22Rv1 (cell line): Measurements from ENCODE around the gene SMAD6.

Experiments used
- H3K27ac ChIP-seq: fragments of 450-650 bp; 2 replicates; pipeline ENCODE4 v1.5.1; 2017
- ZFX ChIP-seq: fragments of 450-650 bp; IDR thresholded peaks from 2 replicates; pipeline ENCODE4 v1.6.1; 2017; ENCODE audit warnings: antibody characterized with exemption, borderline replicate concordance
- TF ChIP-seq, protein P1 (sequence below): fragments of 450-650 bp; IDR thresholded peaks from 2 replicates; pipeline ENCODE4 v1.5.1; 2017; ENCODE audit warnings: mild to moderate bottlenecking

SMAD6 gene

DNA sequence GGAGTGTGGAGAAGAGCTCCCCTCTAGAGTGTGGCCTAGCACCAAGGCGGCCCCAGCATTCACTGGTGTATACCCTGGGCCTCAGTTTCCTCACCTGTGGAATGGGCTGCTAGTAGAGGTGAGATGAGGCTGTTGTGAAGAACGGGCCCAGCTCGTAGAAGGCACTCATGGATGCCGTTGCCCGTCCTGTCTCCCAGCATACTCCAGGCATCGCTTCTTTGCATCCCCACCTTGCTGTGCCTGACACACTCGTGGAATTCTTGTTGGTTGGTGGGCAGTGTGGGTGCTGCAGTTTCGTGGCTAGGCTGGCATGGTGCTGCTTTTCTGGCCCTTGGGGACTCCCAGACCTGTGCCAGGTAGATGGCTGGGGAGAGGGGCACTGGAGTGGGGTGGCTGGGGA is 76.7 kb downstream of the SMAD6 start:
- TF ChIP-seq, protein P1, sequence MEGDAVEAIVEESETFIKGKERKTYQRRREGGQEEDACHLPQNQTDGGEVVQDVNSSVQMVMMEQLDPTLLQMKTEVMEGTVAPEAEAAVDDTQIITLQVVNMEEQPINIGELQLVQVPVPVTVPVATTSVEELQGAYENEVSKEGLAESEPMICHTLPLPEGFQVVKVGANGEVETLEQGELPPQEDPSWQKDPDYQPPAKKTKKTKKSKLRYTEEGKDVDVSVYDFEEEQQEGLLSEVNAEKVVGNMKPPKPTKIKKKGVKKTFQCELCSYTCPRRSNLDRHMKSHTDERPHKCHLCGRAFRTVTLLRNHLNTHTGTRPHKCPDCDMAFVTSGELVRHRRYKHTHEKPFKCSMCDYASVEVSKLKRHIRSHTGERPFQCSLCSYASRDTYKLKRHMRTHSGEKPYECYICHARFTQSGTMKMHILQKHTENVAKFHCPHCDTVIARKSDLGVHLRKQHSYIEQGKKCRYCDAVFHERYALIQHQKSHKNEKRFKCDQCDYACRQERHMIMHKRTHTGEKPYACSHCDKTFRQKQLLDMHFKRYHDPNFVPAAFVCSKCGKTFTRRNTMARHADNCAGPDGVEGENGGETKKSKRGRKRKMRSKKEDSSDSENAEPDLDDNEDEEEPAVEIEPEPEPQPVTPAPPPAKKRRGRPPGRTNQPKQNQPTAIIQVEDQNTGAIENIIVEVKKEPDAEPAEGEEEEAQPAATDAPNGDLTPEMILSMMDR = no peak
- TF ChIP-seq ZFX = no peak
- peak overlapping the region; percentile 64; the same call in 1 of the 2 replicates for H3K27ac ChIP-seq

DNA sequence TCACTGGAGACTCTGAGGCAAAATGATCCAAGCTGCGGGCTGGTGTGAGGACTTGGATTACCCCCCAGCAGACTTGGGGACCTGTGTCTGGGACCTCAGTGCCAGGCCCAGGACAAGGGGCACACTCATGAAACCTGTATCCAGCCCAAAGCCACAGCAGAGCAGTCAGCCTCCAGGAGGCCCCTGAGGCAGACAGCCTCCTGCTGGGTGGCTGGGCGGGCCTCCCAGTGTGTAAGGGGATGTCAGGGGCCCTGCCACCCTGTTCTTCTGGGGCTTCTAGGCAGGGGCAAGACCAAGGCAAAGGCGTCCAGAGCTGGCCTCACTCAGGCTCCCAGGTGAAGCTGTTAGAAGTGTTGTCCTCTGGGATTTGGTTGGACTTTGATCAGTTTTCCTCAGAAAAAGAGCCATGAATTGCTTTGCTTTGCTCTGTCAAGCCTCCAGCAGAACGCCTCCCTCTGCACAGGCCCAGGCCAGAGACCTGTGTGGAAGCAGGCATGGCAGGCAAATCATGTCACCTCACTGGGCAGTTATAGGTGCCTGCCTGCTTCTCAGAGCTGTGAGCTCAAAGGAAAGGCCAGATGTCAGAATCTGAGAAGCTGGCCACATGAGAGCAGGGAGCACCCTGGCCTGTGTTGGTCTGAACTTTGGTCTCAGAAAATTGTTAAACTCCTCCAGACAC is 77.4 kb downstream of the SMAD6 start:
- TF ChIP-seq, protein P1 = no peak
- TF ChIP-seq ZFX = no peak
- H3K27ac ChIP-seq = peak overlapping the region; percentile 64

DNA sequence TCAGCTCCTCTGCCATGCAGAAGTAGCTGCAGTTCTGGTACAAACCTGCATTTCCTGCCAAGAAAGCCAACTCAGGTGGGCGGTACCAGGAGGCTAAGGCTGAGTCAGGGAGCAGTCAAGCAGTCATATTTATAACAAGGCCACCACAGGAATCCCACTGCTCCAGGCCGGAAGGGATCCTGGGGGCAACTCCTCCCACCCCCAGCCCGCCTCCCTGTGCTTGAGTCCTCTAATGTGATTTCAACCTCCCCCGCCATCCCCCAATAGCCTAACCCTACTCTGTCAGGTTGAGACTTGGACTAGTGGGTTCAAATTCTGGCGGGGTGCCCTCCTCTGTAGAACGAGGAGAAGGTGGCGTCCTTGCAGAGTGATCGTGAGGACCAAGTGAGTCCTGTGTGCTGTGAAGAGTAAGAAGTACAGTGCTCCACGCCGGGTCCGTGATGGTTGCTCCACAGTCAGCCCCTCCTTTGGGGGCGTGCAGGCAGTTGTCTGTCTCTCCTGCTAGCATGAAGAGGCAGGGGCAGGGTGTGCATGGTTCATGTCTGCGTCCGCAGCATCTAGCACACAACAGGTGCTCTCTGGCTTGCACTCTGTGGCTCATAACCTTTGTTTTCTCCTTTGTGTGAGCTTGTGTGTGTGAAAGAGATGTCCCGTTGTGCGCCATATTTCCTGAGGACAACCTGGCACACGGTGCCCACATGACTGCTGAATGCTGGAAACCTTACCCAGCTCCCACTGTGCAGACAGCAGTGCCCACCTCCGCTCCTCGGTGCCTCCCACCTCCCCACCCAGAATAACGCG is 78.3 kb downstream of the SMAD6 start:
- TF ChIP-seq, protein P1 = no peak
- TF ChIP-seq ZFX = no peak
- H3K27ac ChIP-seq = peak overlapping the region; percentile 64

DNA sequence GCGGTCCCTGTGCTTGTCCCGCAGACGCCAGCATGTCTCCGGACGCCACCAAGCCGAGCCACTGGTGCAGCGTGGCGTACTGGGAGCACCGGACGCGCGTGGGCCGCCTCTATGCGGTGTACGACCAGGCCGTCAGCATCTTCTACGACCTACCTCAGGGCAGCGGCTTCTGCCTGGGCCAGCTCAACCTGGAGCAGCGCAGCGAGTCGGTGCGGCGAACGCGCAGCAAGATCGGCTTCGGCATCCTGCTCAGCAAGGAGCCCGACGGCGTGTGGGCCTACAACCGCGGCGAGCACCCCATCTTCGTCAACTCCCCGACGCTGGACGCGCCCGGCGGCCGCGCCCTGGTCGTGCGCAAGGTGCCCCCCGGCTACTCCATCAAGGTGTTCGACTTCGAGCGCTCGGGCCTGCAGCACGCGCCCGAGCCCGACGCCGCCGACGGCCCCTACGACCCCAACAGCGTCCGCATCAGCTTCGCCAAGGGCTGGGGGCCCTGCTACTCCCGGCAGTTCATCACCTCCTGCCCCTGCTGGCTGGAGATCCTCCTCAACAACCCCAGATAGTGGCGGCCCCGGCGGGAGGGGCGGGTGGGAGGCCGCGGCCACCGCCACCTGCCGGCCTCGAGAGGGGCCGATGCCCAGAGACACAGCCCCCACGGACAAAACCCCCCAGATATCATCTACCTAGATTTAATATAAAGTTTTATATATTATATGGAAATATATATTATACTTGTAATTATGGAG is 79.1 kb downstream of the SMAD6 start:
- no peak overlapping the region for H3K27ac ChIP-seq
- TF ChIP-seq, protein P1 = no peak
- no peak for TF ChIP-seq ZFX

DNA sequence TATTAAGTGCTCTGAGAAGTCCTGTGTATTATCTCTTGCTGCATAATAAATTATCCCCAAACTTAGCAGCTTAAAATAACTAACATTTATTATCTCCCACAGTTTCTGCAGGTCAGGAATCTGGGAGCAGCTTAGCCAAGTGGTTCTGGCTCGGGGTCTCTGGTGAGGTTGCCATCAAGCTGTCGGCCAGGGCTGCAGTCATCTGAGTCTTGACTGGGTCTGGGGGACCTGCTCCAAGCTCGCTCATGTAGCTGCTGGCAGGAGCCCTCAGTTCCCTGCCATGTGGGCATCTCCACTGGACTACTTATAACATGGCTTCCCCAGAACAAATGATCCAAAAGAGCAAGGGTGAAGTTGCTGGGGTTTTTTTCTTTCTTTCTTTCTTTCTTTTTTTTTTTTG is 80.7 kb downstream of the SMAD6 start:
- H3K27ac ChIP-seq = no peak overlapping the region
- TF ChIP-seq, protein P1 = no peak

DNA sequence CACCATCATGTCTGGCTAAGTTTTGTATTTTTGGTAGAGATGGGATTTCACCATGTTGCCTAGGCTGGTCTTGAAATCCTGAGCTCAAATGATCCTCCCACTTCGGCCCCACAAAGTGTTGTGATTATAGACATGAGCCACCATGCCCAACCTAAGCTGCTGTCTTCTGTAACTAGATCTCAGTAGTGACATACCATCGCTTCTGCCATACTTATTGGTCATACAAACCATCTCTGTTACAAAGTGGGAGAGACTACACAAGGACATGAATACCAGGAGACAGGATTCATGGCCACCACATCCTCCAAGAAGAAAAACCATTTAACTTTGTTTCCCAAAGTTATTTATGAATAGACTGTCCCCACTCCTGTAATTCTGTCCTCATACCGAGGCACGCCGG is 81.3 kb downstream of the SMAD6 start:
- TF ChIP-seq, protein P1 = no peak
- no peak for TF ChIP-seq ZFX
- no peak overlapping the region for H3K27ac ChIP-seq

DNA sequence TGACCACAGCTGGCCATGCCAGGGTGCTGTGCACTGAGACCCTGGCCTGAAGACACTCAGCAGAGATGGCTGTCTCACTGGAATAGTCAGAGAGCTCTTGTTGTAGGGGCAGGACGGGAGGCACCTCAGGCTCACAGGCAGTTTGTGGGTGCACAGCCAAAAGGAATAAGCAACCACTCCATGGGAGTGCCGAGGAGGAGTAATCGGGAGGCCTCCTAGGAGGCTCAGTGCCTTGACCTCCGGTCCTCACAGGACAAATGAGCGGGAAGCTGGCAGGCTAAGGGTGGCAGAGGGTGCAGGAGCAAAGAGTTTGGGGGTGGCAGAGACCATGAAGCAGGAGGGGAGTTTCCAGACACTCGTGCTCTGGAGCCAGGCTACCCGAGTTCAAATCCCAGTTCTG is 81.7 kb downstream of the SMAD6 start:
- no peak for TF ChIP-seq ZFX
- TF ChIP-seq, protein P1 = no peak
- H3K27ac ChIP-seq = no peak overlapping the region
